K562 (cell line): Measurements from ENCODE around the gene STAT4. TPM values are rescaled to one million over a fixed set of nuclear protein-coding genes. Genes with fewer than 3 reads are reported as not detected.

Source experiments
- ADNP ChIP-seq: fragments of 200-800 bp; sonication (Bioruptor generic); IDR thresholded peaks from 2 replicates; pipeline ENCODE4 v1.6.1; 2016; ENCODE audit warnings: missing genetic modification characterization, missing compliant biosample characterization
- BCLAF1 ChIP-seq, 2 experiments: fragments of 450-650 bp in 1 of 2; IDR thresholded peaks; 2 replicates each; pipeline ENCODE4 v1.6.1; 2011 to 2017; ENCODE audit warnings: low read depth in 2 of 2, antibody characterized with exemption in 1 of 2, borderline replicate concordance in 1 of 2, low read length in 1 of 2, mild to moderate bottlenecking in 1 of 2, mixed read lengths in 1 of 2; ENCODE audit not compliant: control insufficient read depth in 1 of 2
- COPS2 ChIP-seq: fragments of 450-650 bp; conservative IDR thresholded peaks from 2 replicates; pipeline ENCODE4 v1.6.1; 2016; ENCODE audit warnings: mild to moderate bottlenecking, moderate library complexity
- ZBTB11 ChIP-seq, 3 experiments: fragments of 200-800 bp in 1 of 3; fragments of 250-450 bp in 1 of 3; fragments of 450-650 bp in 1 of 3; sonication (Bioruptor Pico) in 1 of 3; sonication (Bioruptor generic) in 1 of 3; formaldehyde crosslinking in 1 of 3; IDR thresholded peaks; 2 replicates each; pipeline versions ENCODE4 v1.6.1 to v1.8.0; 2016 to 2022; ENCODE audit warnings: mild to moderate bottlenecking in 2 of 3, missing genetic modification characterization in 2 of 3, missing compliant biosample characterization in 1 of 3, moderate library complexity in 1 of 3
- ZNF644 ChIP-seq: fragments of 200-800 bp; sonication (Bioruptor generic); IDR thresholded peaks from 2 replicates; pipeline ENCODE4 v1.6.1; 2016; ENCODE audit warnings: low read depth, missing genetic modification characterization, missing compliant biosample characterization
- ZNF75A ChIP-seq: fragments of 450-650 bp; formaldehyde crosslinking; IDR thresholded peaks from 2 replicates; pipeline ENCODE4 v1.4.0; 2020; ENCODE audit warnings: mild to moderate bottlenecking
- polyA plus RNA-seq, 8 experiments: library from polyadenylated mRNA; depleted of rRNA in 4 of 8; stranded (reverse) in 5 of 8; unstranded in 3 of 8; fragments of >200 nt; fragmentation: Nextera tagmentation in 2 of 8; fragmentation: Illumina TruSeq in 1 of 8; extraction: Ambion mirVana in 2 of 8; extraction: Trizol in 1 of 8; gene quantifications; 2 replicates each; pipeline versions ENCODE4 v1.2.1 to v1.2.3, GENCODE V29; 2011 to 2014; ENCODE audit warnings: inconsistent platforms in 1 of 8, missing spikeins in 1 of 8
- total RNA-seq, 7 experiments: library from RNA; depleted of rRNA in 6 of 7; stranded (reverse); fragments of >200 nt in 6 of 7; fragmentation: Illumina TruSeq in 2 of 7; extraction: Trizol in 2 of 7; gene quantifications; 2 replicates each; pipeline versions ENCODE4 v1.2.1 to v1.2.3, GENCODE V29; 2011 to 2021; ENCODE audit warnings: low replicate concordance in 1 of 7

Gene STAT4
- total and polyA plus RNA-seq, 9 of the 15 experiments (the other 6 are each of a cell fraction or from before 2014, with no cell fraction given), result 0.01 to 0.06 (median 0.03) TPM; not detected in 6

- TF ChIP-seq BCLAF1 (IDR thresholded peaks at IDR 0.05; ENCODE audit: borderline replicate concordance in 1 of 2, control insufficient read depth in 1 of 2, low read depth in 2 of 2, low read length in 1 of 2) (no peak), COPS2 (no peak), ZBTB11 (CRISPR knock-in tag; IDR thresholded peaks at IDR 0.05) (no peak), ZNF644 (tag) (no peak), ZNF75A (CRISPR knock-in tag) (no peak), ADNP (tag) (no peak)
Observed at GRCh38 chr2:191066197-191066918, 84.4 kb downstream of the STAT4 start (continued).
